GM12878 (cell line): ENCODE measurements around the gene MBLAC2. TPM values are rescaled to one million over a fixed set of nuclear protein-coding genes. Genes with fewer than 3 reads are reported as not detected.

Source experiments
- ATAC-seq: fragments of 200-7000 bp; cut with Tn5 transposase; 3 replicates; pipeline ENCODE4 v1.9.1; 2020; ENCODE audit warnings: mild to moderate bottlenecking, moderate library complexity
- BruUV-seq: library from RNA; stranded (reverse); fragments of 400-500 nt; replicated peaks from 2 replicates; lab custom pipeline; 2021; lab: Mats Ljungman, UMichigan
- CTCF ChIA-PET: fragments of 300-600 bp; sonication (Branson Sonifier 250); formaldehyde crosslinking; extraction: SDS; loops from one replicate; lab custom pipeline; 2021; ENCODE audit warnings: inconsistent platforms; lab: Yijun Ruan, JAX
- POLR2A ChIA-PET: fragments of 350-600 bp; formaldehyde crosslinking; extraction: SDS; loops from one replicate; lab custom pipeline; 2021; ENCODE audit warnings: inconsistent platforms; lab: Charles Lee
- RAD21 ChIA-PET: fragments of 300-600 bp; sonication (Branson Sonifier 250); formaldehyde crosslinking; loops from one replicate; lab custom pipeline; 2023; ENCODE audit warnings: antibody characterized with exemption; ENCODE audit not compliant: unreplicated experiment; lab: Charles Lee
- SMC1A ChIA-PET: fragments of 300-600 bp; sonication (Branson Sonifier 250); formaldehyde crosslinking; loops from one replicate; lab custom pipeline; 2023; ENCODE audit not compliant: unreplicated experiment, uncharacterized antibody; lab: Charles Lee
- DNase-seq: peaks from one replicate; pipeline ENCODE4 v3.0.0-alpha.2; 2011; ENCODE audit warnings: low read depth, low spot score
- FAIRE-seq: peaks from 3 replicates; lab custom pipeline; 2011; peaks lifted over from hg19 to GRCh38; lab: Jason Lieb, UNC
- H2AFZ ChIP-seq: 2 replicates; pipeline ENCODE4 v1.6.0; 2011; ENCODE audit warnings: low read depth, low read length, control low read depth; ENCODE audit not compliant: control insufficient read depth
- H3K27ac ChIP-seq: 2 replicates; pipeline ENCODE4 v1.5.1; 2011; ENCODE audit warnings: control low read depth; ENCODE audit not compliant: control insufficient read depth, insufficient read depth
- H3K27me3 ChIP-seq, 2 experiments: replicated peaks in 1 of 2; 2 replicates each; pipeline versions ENCODE4 v1.6.0 to v1.6.1; 2011; ENCODE audit warnings: low read length in 1 of 2; ENCODE audit not compliant: control insufficient read depth in 2 of 2, insufficient read depth in 2 of 2
- H3K36me3 ChIP-seq, 2 experiments: 2 replicates each; pipeline ENCODE4 v1.5.1; 2011; ENCODE audit warnings: low read length in 1 of 2; ENCODE audit not compliant: control insufficient read depth in 2 of 2, insufficient read depth in 2 of 2
- H3K4me1 ChIP-seq: 2 replicates; pipeline ENCODE4 v1.6.1; 2011; ENCODE audit warnings: mild to moderate bottlenecking, low read length, moderate library complexity, mixed read lengths; ENCODE audit not compliant: control insufficient read depth, insufficient read depth
- H3K4me2 ChIP-seq: 2 replicates; pipeline ENCODE4 v1.6.0; 2011; ENCODE audit warnings: control low read depth; ENCODE audit not compliant: control insufficient read depth, insufficient read depth
- H3K4me3 ChIP-seq: fragments of 200-600 bp; sonication (generic); 2 replicates; pipeline ENCODE4 v1.5.1; 2016
- H3K79me2 ChIP-seq: 2 replicates; pipeline ENCODE4 v1.6.0; 2011; ENCODE audit warnings: low read length; ENCODE audit not compliant: control insufficient read depth, insufficient read depth
- H3K9ac ChIP-seq: 2 replicates; pipeline ENCODE4 v1.8.0; 2011; ENCODE audit warnings: low read length, control low read depth, mixed read lengths; ENCODE audit not compliant: control insufficient read depth, insufficient read depth
- H3K9me3 ChIP-seq: replicated peaks from 3 replicates; pipeline ENCODE4 v1.5.1; 2011; ENCODE audit warnings: mild to moderate bottlenecking, low read length; ENCODE audit not compliant: control insufficient read depth, insufficient read depth
- H4K20me1 ChIP-seq: 2 replicates; pipeline ENCODE4 v1.6.0; 2011; ENCODE audit not compliant: control insufficient read depth, insufficient read depth
- ASH2L ChIP-seq: fragments of 300-600, 200-600 bp; sonication (generic); IDR thresholded peaks from 2 replicates; pipeline ENCODE4 v1.6.1; 2017; ENCODE audit warnings: low read depth, mild to moderate bottlenecking, borderline replicate concordance
- CHD2 ChIP-seq: IDR thresholded peaks from 2 replicates; pipeline ENCODE4 v1.6.1; 2011; ENCODE audit warnings: low read depth, low read length, improper control_type of control experiment, borderline replicate concordance
- DPF2 ChIP-seq: fragments of 450-650 bp; IDR thresholded peaks from 2 replicates; pipeline ENCODE4 v1.6.1; 2017; ENCODE audit warnings: mild to moderate bottlenecking
- EED ChIP-seq: sonication (generic); IDR thresholded peaks from 2 replicates; pipeline ENCODE4 v1.6.1; 2016; ENCODE audit warnings: antibody characterized with exemption, low read depth
- ETV6 ChIP-seq, 2 experiments: fragments of 450-650 bp in 1 of 2; IDR thresholded peaks in 1 of 2; conservative IDR thresholded peaks in 1 of 2; 2 replicates each; pipeline ENCODE4 v1.6.1; 2014; ENCODE audit warnings: antibody characterized with exemption in 1 of 2, borderline replicate concordance in 1 of 2, low read depth in 1 of 2, mild to moderate bottlenecking in 1 of 2, moderate library complexity in 1 of 2
- MTA2 ChIP-seq: fragments of 450-650 bp; IDR thresholded peaks from 2 replicates; pipeline ENCODE4 v1.6.1; 2016; ENCODE audit warnings: low read depth, mild to moderate bottlenecking, moderate library complexity
- MYC ChIP-seq: IDR thresholded peaks from 2 replicates; pipeline ENCODE4 v1.6.1; 2011; ENCODE audit warnings: mild to moderate bottlenecking, low read length, moderate library complexity, inconsistent platforms; ENCODE audit not compliant: insufficient read depth, insufficient replicate concordance, insufficient read length, severe bottlenecking
- NRF1 ChIP-seq: conservative IDR thresholded peaks from 2 replicates; pipeline ENCODE4 v1.6.1; 2011; ENCODE audit warnings: mild to moderate bottlenecking, low read depth, low read length, improper control_type of control experiment
- POLR2AphosphoS2 ChIP-seq: IDR thresholded peaks from 2 replicates; pipeline ENCODE4 v1.6.1; 2011; ENCODE audit warnings: low read depth, mild to moderate bottlenecking, low read length, improper control_type of control experiment, moderate library complexity
- PRDM15 ChIP-seq: fragments of 450-650 bp; formaldehyde crosslinking; IDR thresholded peaks from 2 replicates; pipeline ENCODE4 v1.4.0; 2020; ENCODE audit warnings: mild to moderate bottlenecking, moderate library complexity
- SKIL ChIP-seq: fragments of 450-650 bp; IDR thresholded peaks from 2 replicates; pipeline ENCODE4 v1.6.1; 2017; ENCODE audit warnings: mild to moderate bottlenecking, low read depth, inconsistent platforms; ENCODE audit not compliant: poor library complexity, severe bottlenecking
- SP1 ChIP-seq: IDR thresholded peaks from one replicate; pipeline ENCODE4 v1.6.1; 2011; ENCODE audit warnings: low read depth, low read length
- TCF3 ChIP-seq: IDR thresholded peaks from 2 replicates; pipeline ENCODE4 v1.6.1; 2012; ENCODE audit warnings: low read depth, mild to moderate bottlenecking, low read length, borderline replicate concordance; ENCODE audit not compliant: insufficient read depth
- ZBTB11 ChIP-seq: fragments of 450-650 bp; formaldehyde crosslinking; IDR thresholded peaks from 2 replicates; pipeline ENCODE4 v1.5.0; 2022; ENCODE audit warnings: mild to moderate bottlenecking, missing genetic modification characterization
- ZNF622 ChIP-seq: fragments of 450-650 bp; IDR thresholded peaks from 2 replicates; pipeline ENCODE4 v1.6.1; 2017; ENCODE audit warnings: mild to moderate bottlenecking, inconsistent platforms
- WGBS: methylation state at CpG from one replicate; pipeline ENCODE4 v1.1.6; 2016; ENCODE audit warnings: low lambda C conversion rate; ENCODE audit not compliant: insufficient replicate concordance, insufficient coverage; ENCODE audit errors: missing lambda C conversion rate; 5-methylcytosine and 5-hydroxymethylcytosine counted together
- in situ Hi-C: fragments of 300-500 bp; cut with MboI; formaldehyde crosslinking; loops from 9 replicates; pipeline ENCODE4 v1.14.3; 2018; ENCODE audit warnings: mixed read lengths
- intact Hi-C: fragments of 100-400 bp; cut with micrococcal nuclease; formaldehyde crosslinking; loops from one replicate; pipeline ENCODE4 v1.14.2; 2022; ENCODE audit not compliant: unreplicated experiment
- polyA plus RNA-seq, 11 experiments: library from polyadenylated mRNA; depleted of rRNA in 4 of 11; unstranded in 6 of 11; stranded (reverse) in 5 of 11; fragments of >200 nt; fragmentation: Nextera tagmentation in 4 of 11; fragmentation: Illumina TruSeq in 1 of 11; extraction: Ambion mirVana in 4 of 11; extraction: Trizol in 1 of 11; gene quantifications; 1 replicate in 1 of 11; 2 replicates in 10 of 11; pipeline versions ENCODE4 v1.2.1 to v1.2.3, GENCODE V29; 2011 to 2016; ENCODE audit warnings: inconsistent platforms in 2 of 11, missing spikeins in 2 of 11, low read depth in 1 of 11
- total RNA-seq, 4 experiments: library from RNA; depleted of rRNA in 3 of 4; stranded (reverse); fragments of >200 nt in 3 of 4; fragmentation: Illumina TruSeq in 1 of 4; extraction: Trizol in 1 of 4; gene quantifications; 2 replicates each; pipeline versions ENCODE4 v1.2.1 to v1.2.3, GENCODE V29; 2013 to 2021

Gene MBLAC2
- total and polyA plus RNA-seq, 10 of the 15 experiments (the other 5 are each of a cell fraction or from before 2014, with no cell fraction given), result 2.0 to 10.5 (median 7.1) TPM

GRCh38 chr5:90519081-90519480 lies 44.5 kb upstream of the MBLAC2 start:
- RAD21 ChIA-PET, result interaction anchor here (1.3 kb wide), 1 partner anchor 10 kb away, joined by 4 read pairs; no protein-coding TSS in a partner anchor
- ATAC-seq (no peak), DNase-seq (no peak), FAIRE-seq (no peak)
- Histone ChIP-seq H3K27me3 (no peaks in the 10 kb centered on the region), H4K20me1 (no peaks in the 10 kb centered on the region), H3K4me2 (no peak overlapping the region), H3K4me1 (no peaks in the 10 kb centered on the region), H2AFZ (no peak overlapping the region), H3K9me3 (no peaks in the 10 kb centered on the region), H3K27ac (no peak overlapping the region), H3K36me3 (peaks cover 0 to 10% of the 10 kb centered on the region in 2 experiments; a peak in 1 of 4 replicates), H3K9ac (no peak overlapping the region), H3K79me2 (no peaks in the 10 kb centered on the region; the same call in 1 of the 2 replicates), H3K4me3 (no peak overlapping the region)
- WGBS, result 97% methylated on average over 7 of the region's 7 CpGs
- CTCF ChIA-PET, result interaction anchor here (0.9 to 1.2 kb wide), 2 partner anchors 11 to 79 kb away, joined by 3 to 4 read pairs; no protein-coding TSS in a partner anchor
- intact Hi-C loops, result no loop called here
- no TSS peak for BruUV-seq
- SMC1A ChIA-PET, result interaction anchor here (0.8 to 1.2 kb wide), 4 partner anchors 11 to 28 kb away, joined by 3 to 6 read pairs (median 3); no protein-coding TSS in a partner anchor
- in situ Hi-C loops, result no loop called here
- POLR2A ChIA-PET, result interaction anchor here (1.3 to 1.5 kb wide), 2 partner anchors 9 to 43 kb away, joined by 4 to 6 read pairs; no protein-coding TSS in a partner anchor
- no peak for TF ChIP-seq EED
- TF ChIP-seq NRF1, result no peak
- no peak for TF ChIP-seq ZNF622
- no peak for TF ChIP-seq ETV6 (conservative IDR thresholded peaks at IDR 0.05 in 1 of 2, IDR thresholded peaks at IDR 0.05 in 1 of 2; ENCODE audit: borderline replicate concordance in 1 of 2, low read depth in 1 of 2)
- no peak for TF ChIP-seq MTA2
- TF ChIP-seq TCF3, result no peak
- no peak for TF ChIP-seq SP1
- no peak for TF ChIP-seq ASH2L
- TF ChIP-seq PRDM15 (CRISPR knock-in tag), result no peak
- TF ChIP-seq POLR2AphosphoS2, result no peak
- no peak for TF ChIP-seq ZBTB11 (CRISPR knock-in tag)
- no peak for TF ChIP-seq SKIL
- TF ChIP-seq DPF2, result no peak
- no peak for TF ChIP-seq CHD2
- TF ChIP-seq MYC, result no peak
